Measurements from ENCODE around the gene SCLY. TPM values are rescaled to one million over a fixed set of nuclear protein-coding genes. Genes with fewer than 3 reads are reported as not detected.

Gene SCLY
- total RNA-seq, 1 experiment from 2014 or later: 28.7 TPM

- TF ChIP-seq, protein P1, sequence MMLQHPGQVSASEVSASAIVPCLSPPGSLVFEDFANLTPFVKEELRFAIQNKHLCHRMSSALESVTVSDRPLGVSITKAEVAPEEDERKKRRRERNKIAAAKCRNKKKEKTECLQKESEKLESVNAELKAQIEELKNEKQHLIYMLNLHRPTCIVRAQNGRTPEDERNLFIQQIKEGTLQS (IDR thresholded peaks at IDR 0.05): no peak
- TF ChIP-seq JUND (IDR thresholded peaks at IDR 0.05) (no peak), SIN3A (IDR thresholded peaks at IDR 0.05; ENCODE audit: low read depth) (no peak)
Observed at GRCh38 chr2:238145046-238145445, 84.2 kb downstream of the SCLY start (continued).

DNA sequence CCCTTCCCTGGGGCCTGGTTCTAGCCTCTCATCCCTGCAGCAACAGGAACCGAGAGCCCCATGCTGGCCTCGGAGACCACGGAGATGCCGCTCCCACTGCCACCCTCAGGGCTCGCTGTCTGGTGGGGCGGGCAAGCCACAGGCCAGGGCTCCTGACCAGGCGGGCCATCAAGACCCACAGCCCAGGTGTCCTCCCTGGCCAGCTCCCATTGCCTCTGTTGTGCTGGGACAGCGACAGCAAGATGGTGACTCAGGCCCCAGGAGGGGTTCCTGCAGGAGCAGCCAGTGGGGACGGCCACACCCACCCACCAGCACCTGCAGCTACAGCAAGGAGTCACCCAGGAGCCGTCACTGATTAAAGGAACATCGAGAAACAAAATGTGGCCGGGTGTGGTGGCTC, 85.0 kb downstream of the SCLY start:
- H3K27me3 ChIP-seq (ENCODE audit: insufficient read depth, low read length): no peaks in the 10 kb centered on the region
- no peaks in the 10 kb centered on the region for H3K36me3 ChIP-seq (ENCODE audit: control insufficient read depth in 1 of 2, insufficient read depth in 2 of 2, low read length in 2 of 2)
- H3K4me1 ChIP-seq (ENCODE audit: control insufficient read depth in 1 of 2, insufficient read depth in 2 of 2, low read length in 2 of 2): peaks cover 33 to 62% of the 10 kb centered on the region in 2 experiments
- peak overlapping the region; percentile 57 for H3K4me2 ChIP-seq (ENCODE audit: low read length)
- H3K27ac ChIP-seq (ENCODE audit: low read depth, low read length): no peak overlapping the region; the same call in 1 of the 2 replicates
- H4K20me1 ChIP-seq (ENCODE audit: insufficient read depth): no peaks in the 10 kb centered on the region
- POLR2A ChIA-PET: no interaction called here
- no peaks in the 10 kb centered on the region for H3K9me3 ChIP-seq (ENCODE audit: control insufficient read depth in 1 of 2, insufficient read depth in 1 of 2, low read depth in 1 of 2, low read length in 2 of 2)
- no peak overlapping the region for H2AFZ ChIP-seq (ENCODE audit: low read depth, low read length, poor library complexity, severe bottlenecking)
- BruUV-seq (replicated peaks): no TSS peak
- no peaks in the 10 kb centered on the region for H3K79me2 ChIP-seq (ENCODE audit: insufficient read depth, low read length)
- H3K4me3 ChIP-seq (replicated peaks in 1 of 2; ENCODE audit: low read depth in 1 of 2, low read length in 2 of 2): no peak overlapping the region
- intact Hi-C loops (cut with micrococcal nuclease): no loop called here
- H3K9me2 ChIP-seq (ENCODE audit: insufficient read depth): no peaks in the 10 kb centered on the region
- peak; percentile 41 for DNase-seq (ENCODE audit: low read depth, low spot score)
- TF ChIP-seq SIN3A (IDR thresholded peaks at IDR 0.05; ENCODE audit: low read depth) (no peak), EGR1 (IDR thresholded peaks at IDR 0.05; ENCODE audit: low read depth) (no peak), SP1 (IDR thresholded peaks at IDR 0.05; ENCODE audit: low read depth) (no peak), ZBTB33 (IDR thresholded peaks at IDR 0.05; ENCODE audit: extremely low read depth, insufficient replicate concordance, low read length) (no peak), EZH2phosphoT487 (IDR thresholded peaks at IDR 0.05; ENCODE audit: borderline replicate concordance) (no peak), CEBPB (IDR thresholded peaks at IDR 0.05; ENCODE audit: low read depth) (no peak), RAD21 (IDR thresholded peaks at IDR 0.05; ENCODE audit: low read depth) (no peak), CBX3 (IDR thresholded peaks at IDR 0.05; ENCODE audit: low read depth) (no peak), JUND (IDR thresholded peaks at IDR 0.05) (no peak)
- TF ChIP-seq, protein P2, sequence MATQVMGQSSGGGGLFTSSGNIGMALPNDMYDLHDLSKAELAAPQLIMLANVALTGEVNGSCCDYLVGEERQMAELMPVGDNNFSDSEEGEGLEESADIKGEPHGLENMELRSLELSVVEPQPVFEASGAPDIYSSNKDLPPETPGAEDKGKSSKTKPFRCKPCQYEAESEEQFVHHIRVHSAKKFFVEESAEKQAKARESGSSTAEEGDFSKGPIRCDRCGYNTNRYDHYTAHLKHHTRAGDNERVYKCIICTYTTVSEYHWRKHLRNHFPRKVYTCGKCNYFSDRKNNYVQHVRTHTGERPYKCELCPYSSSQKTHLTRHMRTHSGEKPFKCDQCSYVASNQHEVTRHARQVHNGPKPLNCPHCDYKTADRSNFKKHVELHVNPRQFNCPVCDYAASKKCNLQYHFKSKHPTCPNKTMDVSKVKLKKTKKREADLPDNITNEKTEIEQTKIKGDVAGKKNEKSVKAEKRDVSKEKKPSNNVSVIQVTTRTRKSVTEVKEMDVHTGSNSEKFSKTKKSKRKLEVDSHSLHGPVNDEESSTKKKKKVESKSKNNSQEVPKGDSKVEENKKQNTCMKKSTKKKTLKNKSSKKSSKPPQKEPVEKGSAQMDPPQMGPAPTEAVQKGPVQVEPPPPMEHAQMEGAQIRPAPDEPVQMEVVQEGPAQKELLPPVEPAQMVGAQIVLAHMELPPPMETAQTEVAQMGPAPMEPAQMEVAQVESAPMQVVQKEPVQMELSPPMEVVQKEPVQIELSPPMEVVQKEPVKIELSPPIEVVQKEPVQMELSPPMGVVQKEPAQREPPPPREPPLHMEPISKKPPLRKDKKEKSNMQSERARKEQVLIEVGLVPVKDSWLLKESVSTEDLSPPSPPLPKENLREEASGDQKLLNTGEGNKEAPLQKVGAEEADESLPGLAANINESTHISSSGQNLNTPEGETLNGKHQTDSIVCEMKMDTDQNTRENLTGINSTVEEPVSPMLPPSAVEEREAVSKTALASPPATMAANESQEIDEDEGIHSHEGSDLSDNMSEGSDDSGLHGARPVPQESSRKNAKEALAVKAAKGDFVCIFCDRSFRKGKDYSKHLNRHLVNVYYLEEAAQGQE (IDR thresholded peaks at IDR 0.05; ENCODE audit: low read depth): no peak
- TF ChIP-seq, protein P1 (IDR thresholded peaks at IDR 0.05): no peak
- RAD21 ChIA-PET (ENCODE audit: low non-redundant PET in 1 of 2, low total read pairs in 2 of 2, uncharacterized antibody in 2 of 2, unreplicated experiment in 2 of 2): no interaction called here
- H3K9ac ChIP-seq (ENCODE audit: low read length): no peak overlapping the region
- ATAC-seq: peak; percentile 64
- CTCF ChIA-PET: interaction anchor here (0.8 to 1.1 kb wide), 3 partner anchors 14 to 288 kb away, joined by 3 read pairs; no protein-coding TSS in a partner anchor
